HepG2 (cell line): Measurements from ENCODE around the gene CLCN1. TPM values are rescaled to one million over a fixed set of nuclear protein-coding genes. Genes with fewer than 3 reads are reported as not detected.
A peak's percentile ranks its signal among the peaks of the same experiment; 100 is the strongest.

Experiments
- HMGXB4 ChIP-seq, 2 experiments: sonication (generic) in 1 of 2; formaldehyde crosslinking in 1 of 2; IDR thresholded peaks; 2 replicates each; pipeline versions ENCODE4 v1.4.0 to v1.6.1; 2018 to 2020; ENCODE audit warnings: missing genetic modification reagents in 2 of 2, borderline replicate concordance in 1 of 2, low read depth in 1 of 2, mild to moderate bottlenecking in 1 of 2, missing biosample characterization in 1 of 2
- ISL2 ChIP-seq: sonication (generic); formaldehyde crosslinking; IDR thresholded peaks from 2 replicates; pipeline ENCODE4 v1.5.0; 2020; ENCODE audit warnings: missing genetic modification reagents
- KLF16 ChIP-seq, 2 experiments: sonication (generic) in 1 of 2; formaldehyde crosslinking in 1 of 2; IDR thresholded peaks; 2 replicates each; pipeline versions ENCODE4 v1.6.1 to v1.8.0; 2016 to 2023; ENCODE audit warnings: missing genetic modification reagents in 2 of 2, missing compliant biosample characterization in 1 of 2
- MIXL1 ChIP-seq: IDR thresholded peaks from 2 replicates; pipeline ENCODE4 v1.6.1; 2016
- NR2F2 ChIP-seq: IDR thresholded peaks from 2 replicates; pipeline ENCODE4 v1.6.1; 2012; ENCODE audit warnings: low read depth, inconsistent platforms, borderline replicate concordance
- PHF21A ChIP-seq: sonication (generic); formaldehyde crosslinking; IDR thresholded peaks from 2 replicates; pipeline ENCODE4 v1.5.0; 2020; ENCODE audit warnings: mild to moderate bottlenecking, missing genetic modification reagents
- PRPF4 ChIP-seq: fragments of 200-400 bp; formaldehyde crosslinking; IDR thresholded peaks from 2 replicates; pipeline ENCODE4 v1.6.1; 2016; ENCODE audit warnings: low read length, low read depth; ENCODE audit not compliant: poor library complexity, severe bottlenecking
- SKIL ChIP-seq: sonication (generic); formaldehyde crosslinking; IDR thresholded peaks from 2 replicates; pipeline ENCODE4 v1.8.0; 2022; ENCODE audit warnings: missing genetic modification reagents, mild to moderate bottlenecking, moderate library complexity, borderline replicate concordance
- TAF1 ChIP-seq: sonication (generic); formaldehyde crosslinking; IDR thresholded peaks from 2 replicates; pipeline ENCODE4 v1.4.0; 2020; ENCODE audit warnings: missing genetic modification reagents
- TBP ChIP-seq: sonication (generic); formaldehyde crosslinking; IDR thresholded peaks from 2 replicates; pipeline ENCODE4 v1.5.0; 2020; ENCODE audit warnings: missing genetic modification reagents
- TFDP2 ChIP-seq: sonication (generic); formaldehyde crosslinking; IDR thresholded peaks from 2 replicates; pipeline ENCODE4 v1.4.0; 2020; ENCODE audit warnings: missing genetic modification reagents
- TGIF2 ChIP-seq: IDR thresholded peaks from 2 replicates; pipeline ENCODE4 v1.6.1; 2016; ENCODE audit warnings: control low read depth, missing compliant biosample characterization
- ZFX ChIP-seq: sonication (generic); formaldehyde crosslinking; IDR thresholded peaks from 2 replicates; pipeline ENCODE4 v1.4.0; 2020; ENCODE audit warnings: mild to moderate bottlenecking, low read depth, missing genetic modification reagents, moderate library complexity
- ZFYVE20 ChIP-seq: sonication (generic); formaldehyde crosslinking; IDR thresholded peaks from 2 replicates; pipeline ENCODE4 v1.8.0; 2023; ENCODE audit warnings: low read depth, mild to moderate bottlenecking, moderate library complexity, missing genetic modification reagents, borderline replicate concordance
- ZNF136 ChIP-seq: sonication (generic); formaldehyde crosslinking; IDR thresholded peaks from 2 replicates; pipeline ENCODE4 v1.8.1; 2022; ENCODE audit warnings: low read depth, mild to moderate bottlenecking, moderate library complexity, missing genetic modification reagents
- ZNF18 ChIP-seq: sonication (generic); formaldehyde crosslinking; IDR thresholded peaks from 2 replicates; pipeline ENCODE4 v1.8.0; 2022; ENCODE audit warnings: mild to moderate bottlenecking, missing genetic modification reagents; ENCODE audit not compliant: insufficient replicate concordance
- ZNF331 ChIP-seq: sonication (generic); formaldehyde crosslinking; IDR thresholded peaks from 2 replicates; pipeline ENCODE4 v1.4.0; 2020; ENCODE audit warnings: missing genetic modification reagents
- ZNF343 ChIP-seq: sonication (generic); formaldehyde crosslinking; IDR thresholded peaks from 2 replicates; pipeline ENCODE4 v1.4.0; 2020; ENCODE audit warnings: mild to moderate bottlenecking, missing genetic modification reagents
- ZNF512 ChIP-seq: sonication (generic); formaldehyde crosslinking; IDR thresholded peaks from 2 replicates; pipeline ENCODE4 v1.4.0; 2020; ENCODE audit warnings: mild to moderate bottlenecking, missing genetic modification reagents
- ZNF543 ChIP-seq: sonication (generic); formaldehyde crosslinking; IDR thresholded peaks from 2 replicates; pipeline ENCODE4 v1.4.0; 2020; ENCODE audit warnings: mild to moderate bottlenecking, missing genetic modification reagents
- polyA plus RNA-seq, 8 experiments: library from polyadenylated mRNA; depleted of rRNA in 3 of 8; stranded (reverse) in 7 of 8; unstranded in 1 of 8; fragments of >200 nt; fragmentation: Illumina TruSeq in 4 of 8; extraction: Trizol in 4 of 8; gene quantifications; 2 replicates each; pipeline versions ENCODE4 v1.2.1 to v1.2.3, GENCODE V29; 2011 to 2016; ENCODE audit warnings: low read depth in 4 of 8, missing spikeins in 1 of 8, mixed read lengths in 1 of 8; ENCODE audit not compliant: insufficient read depth in 1 of 8
- total RNA-seq, 5 experiments: library from RNA; depleted of rRNA; stranded (reverse); fragments of >200 nt; fragmentation: Illumina TruSeq; extraction: Trizol; gene quantifications; 2 replicates each; pipeline ENCODE4 v1.2.3, GENCODE V29; 2016; ENCODE audit warnings: low read depth in 1 of 5

CLCN1 gene
- total and polyA plus RNA-seq, 2 of the 13 experiments (the other 11 are each of a cell fraction or from before 2014, with no cell fraction given): 0.01 TPM; not detected in 1

- TF ChIP-seq HMGXB4 (CRISPR knock-in tag; IDR thresholded peaks at IDR 0.05; ENCODE audit: borderline replicate concordance in 1 of 2, low read depth in 1 of 2) (peak; percentile 61 to 87; a peak in 2 of 4 replicates), MIXL1 (CRISPR knock-in tag) (no peak), ZNF343 (no peak; the same call in 1 of the 2 replicates), ZNF18 (CRISPR knock-in tag) (no peak), SKIL (CRISPR knock-in tag) (peak; percentile 21; the same call in 1 of the 2 replicates), TBP (CRISPR knock-in tag) (no peak), ZNF543 (CRISPR knock-in tag) (peak; percentile 71), TGIF2 (CRISPR knock-in tag) (0 out of 2 replicates have a peak, but pooled peaks have one; percentile 18), ISL2 (CRISPR knock-in tag) (peak; percentile 20; the same call in 1 of the 2 replicates), TFDP2 (CRISPR knock-in tag) (peak; percentile 84), ZFX (CRISPR knock-in tag) (peak; percentile 62; the same call in 1 of the 2 replicates), ZFYVE20 (no peak), ZNF136 (no peak), ZNF512 (CRISPR knock-in tag) (no peak), NR2F2 (no peak), ZNF331 (no peak), TAF1 (peak; percentile 84), PHF21A (CRISPR knock-in tag) (peak; percentile 68; the same call in 1 of the 2 replicates), PRPF4 (peak; percentile 93), KLF16 (CRISPR knock-in tag; IDR thresholded peaks at IDR 0.05) (peak in 1 of 2 experiments; percentile 52; a peak in 1 of 4 replicates)
Measured at GRCh38 chr7:143287935-143288826, 27.7 kb upstream of the CLCN1 start, which contains the start of gene CASP2 (continued).
